Measurements from ENCODE around the gene CPEB1.

The CPEB1 gene

GRCh38 chr15:82558502-82558901, 88.7 kb downstream of the CPEB1 start:
- H3K9me3 ChIP-seq (ENCODE audit: control insufficient read depth in 1 of 2, low read length in 2 of 2): no peaks in the 10 kb centered on the region
- H3K36me3 ChIP-seq (ENCODE audit: control insufficient read depth in 1 of 2, insufficient read depth in 2 of 2, low read length in 2 of 2): peaks cover 0 to 9% of the 10 kb centered on the region in 2 donors
- no peak overlapping the region for H3K27ac ChIP-seq (ENCODE audit: low read length)
- no peak overlapping the region for H3K4me3 ChIP-seq (ENCODE audit: low read depth in 1 of 2, low read length in 2 of 2)
- H3K27me3 ChIP-seq (ENCODE audit: low read depth, low read length): no peaks in the 10 kb centered on the region
- no peaks in the 10 kb centered on the region for H3K4me1 ChIP-seq (ENCODE audit: control insufficient read depth in 1 of 2, insufficient read depth in 2 of 2, low read length in 2 of 2)

- Histone ChIP-seq H3K27me3 (ENCODE audit: low read depth, low read length) (no peaks in the 10 kb centered on the region), H3K27ac (ENCODE audit: low read length) (no peak overlapping the region), H3K36me3 (ENCODE audit: control insufficient read depth in 1 of 2, insufficient read depth in 2 of 2, low read length in 2 of 2) (peaks cover 0 to 27% of the 10 kb centered on the region in 2 donors), H3K4me3 (ENCODE audit: low read depth in 1 of 2, low read length in 2 of 2) (no peak overlapping the region), H3K9me3 (ENCODE audit: control insufficient read depth in 1 of 2, low read length in 2 of 2) (no peaks in the 10 kb centered on the region), H3K4me1 (ENCODE audit: control insufficient read depth in 1 of 2, insufficient read depth in 2 of 2, low read length in 2 of 2) (no peaks in the 10 kb centered on the region)
Measured at GRCh38 chr15:82556315-82557035, 90.7 kb downstream of the CPEB1 start.

- Histone ChIP-seq H3K4me1 (ENCODE audit: control insufficient read depth in 1 of 2, insufficient read depth in 2 of 2, low read length in 2 of 2) (no peaks in the 10 kb centered on the region), H3K9me3 (ENCODE audit: control insufficient read depth in 1 of 2, low read length in 2 of 2) (no peaks in the 10 kb centered on the region), H3K27ac (ENCODE audit: low read length) (no peak overlapping the region)
Measured at GRCh38 chr15:82554849-82555248, 92.3 kb downstream of the CPEB1 start.

GRCh38 chr15:82554351-82554750, 92.8 kb downstream of the CPEB1 start:
- no peaks in the 10 kb centered on the region for H3K9me3 ChIP-seq (ENCODE audit: control insufficient read depth in 1 of 2, low read length in 2 of 2)
- H3K4me1 ChIP-seq (ENCODE audit: control insufficient read depth in 1 of 2, insufficient read depth in 2 of 2, low read length in 2 of 2): no peaks in the 10 kb centered on the region
- no peaks in the 10 kb centered on the region for H3K27me3 ChIP-seq (ENCODE audit: low read depth, low read length)
- H3K36me3 ChIP-seq (ENCODE audit: control insufficient read depth in 1 of 2, insufficient read depth in 2 of 2, low read length in 2 of 2): peaks cover 0 to 44% of the 10 kb centered on the region in 2 donors
- H3K27ac ChIP-seq (ENCODE audit: low read length): no peak overlapping the region
- H3K4me3 ChIP-seq (ENCODE audit: low read depth in 1 of 2, low read length in 2 of 2): no peak overlapping the region

More at GRCh38 chr15:82554849-82555248, 92.3 kb downstream of the CPEB1 start:
- H3K36me3 ChIP-seq (ENCODE audit: control insufficient read depth in 1 of 2, insufficient read depth in 2 of 2, low read length in 2 of 2): peaks cover 0 to 39% of the 10 kb centered on the region in 2 donors
- H3K27me3 ChIP-seq (ENCODE audit: low read depth, low read length): no peaks in the 10 kb centered on the region
- H3K4me3 ChIP-seq (ENCODE audit: low read depth in 1 of 2, low read length in 2 of 2): no peak overlapping the region

- no peaks in the 10 kb centered on the region for H3K4me1 ChIP-seq (ENCODE audit: control insufficient read depth in 1 of 2, insufficient read depth in 2 of 2, low read length in 2 of 2)
- H3K36me3 ChIP-seq (ENCODE audit: control insufficient read depth in 1 of 2, insufficient read depth in 2 of 2, low read length in 2 of 2): peaks cover 0 to 48% of the 10 kb centered on the region in 2 donors
- H3K27me3 ChIP-seq (ENCODE audit: low read depth, low read length): no peaks in the 10 kb centered on the region
- H3K4me3 ChIP-seq (ENCODE audit: low read depth in 1 of 2, low read length in 2 of 2): no peak overlapping the region
- no peak overlapping the region for H3K27ac ChIP-seq (ENCODE audit: low read length)
- H3K9me3 ChIP-seq (ENCODE audit: control insufficient read depth in 1 of 2, low read length in 2 of 2): no peaks in the 10 kb centered on the region
Measured at GRCh38 chr15:82553846-82554245, 93.3 kb downstream of the CPEB1 start.

- Histone ChIP-seq H3K36me3 (ENCODE audit: control insufficient read depth in 1 of 2, insufficient read depth in 2 of 2, low read length in 2 of 2) (peaks cover 0 to 48% of the 10 kb centered on the region in 2 donors), H3K4me3 (ENCODE audit: low read depth in 1 of 2, low read length in 2 of 2) (no peak overlapping the region), H3K27ac (ENCODE audit: low read length) (no peak overlapping the region), H3K27me3 (ENCODE audit: low read depth, low read length) (no peaks in the 10 kb centered on the region), H3K9me3 (ENCODE audit: control insufficient read depth in 1 of 2, low read length in 2 of 2) (no peaks in the 10 kb centered on the region), H3K4me1 (ENCODE audit: control insufficient read depth in 1 of 2, insufficient read depth in 2 of 2, low read length in 2 of 2) (no peaks in the 10 kb centered on the region)
Measured at GRCh38 chr15:82552861-82553260, 94.3 kb downstream of the CPEB1 start.

GRCh38 chr15:82551646-82552247, 95.4 kb downstream of the CPEB1 start:
- Histone ChIP-seq H3K9me3 (ENCODE audit: control insufficient read depth in 1 of 2, low read length in 2 of 2) (no peaks in the 10 kb centered on the region), H3K36me3 (ENCODE audit: control insufficient read depth in 1 of 2, insufficient read depth in 2 of 2, low read length in 2 of 2) (peaks cover 0 to 51% of the 10 kb centered on the region in 2 donors), H3K4me3 (ENCODE audit: low read depth in 1 of 2, low read length in 2 of 2) (no peak overlapping the region), H3K27ac (ENCODE audit: low read length) (no peak overlapping the region), H3K27me3 (ENCODE audit: low read depth, low read length) (no peaks in the 10 kb centered on the region), H3K4me1 (ENCODE audit: control insufficient read depth in 1 of 2, insufficient read depth in 2 of 2, low read length in 2 of 2) (no peaks in the 10 kb centered on the region)

- H3K27ac ChIP-seq (ENCODE audit: low read length): no peak overlapping the region
- H3K9me3 ChIP-seq (ENCODE audit: control insufficient read depth in 1 of 2, low read length in 2 of 2): no peaks in the 10 kb centered on the region
- H3K27me3 ChIP-seq (ENCODE audit: low read depth, low read length): no peaks in the 10 kb centered on the region
- H3K4me1 ChIP-seq (ENCODE audit: control insufficient read depth in 1 of 2, insufficient read depth in 2 of 2, low read length in 2 of 2): no peaks in the 10 kb centered on the region
- H3K36me3 ChIP-seq (ENCODE audit: control insufficient read depth in 1 of 2, insufficient read depth in 2 of 2, low read length in 2 of 2): peaks cover 0 to 52% of the 10 kb centered on the region in 2 donors
- no peak overlapping the region for H3K4me3 ChIP-seq (ENCODE audit: low read depth in 1 of 2, low read length in 2 of 2)
Measured at GRCh38 chr15:82549199-82549665, 97.9 kb downstream of the CPEB1 start.

- H3K9me3 ChIP-seq (ENCODE audit: control insufficient read depth in 1 of 2, low read length in 2 of 2): no peaks in the 10 kb centered on the region
- no peaks in the 10 kb centered on the region for H3K27me3 ChIP-seq (ENCODE audit: low read depth, low read length)
- H3K4me3 ChIP-seq (ENCODE audit: low read depth in 1 of 2, low read length in 2 of 2): no peak overlapping the region
- H3K4me1 ChIP-seq (ENCODE audit: control insufficient read depth in 1 of 2, insufficient read depth in 2 of 2, low read length in 2 of 2): no peaks in the 10 kb centered on the region
- H3K36me3 ChIP-seq (ENCODE audit: control insufficient read depth in 1 of 2, insufficient read depth in 2 of 2, low read length in 2 of 2): peaks cover 0 to 50% of the 10 kb centered on the region in 2 donors
- H3K27ac ChIP-seq (ENCODE audit: low read length): no peak overlapping the region
Measured at GRCh38 chr15:82548700-82549099, 98.5 kb downstream of the CPEB1 start.

- no peaks in the 10 kb centered on the region for H3K9me3 ChIP-seq (ENCODE audit: control insufficient read depth in 1 of 2, low read length in 2 of 2)
- H3K27me3 ChIP-seq (ENCODE audit: low read depth, low read length): no peaks in the 10 kb centered on the region
- no peak overlapping the region for H3K4me3 ChIP-seq (ENCODE audit: low read depth in 1 of 2, low read length in 2 of 2)
- H3K4me1 ChIP-seq (ENCODE audit: control insufficient read depth in 1 of 2, insufficient read depth in 2 of 2, low read length in 2 of 2): peaks cover 0 to 4% of the 10 kb centered on the region in 2 donors
- H3K36me3 ChIP-seq (ENCODE audit: control insufficient read depth in 1 of 2, insufficient read depth in 2 of 2, low read length in 2 of 2): peaks cover 0 to 24% of the 10 kb centered on the region in 2 donors
- H3K27ac ChIP-seq (ENCODE audit: low read length): no peak overlapping the region
Measured at GRCh38 chr15:82545478-82545877, 101.7 kb downstream of the CPEB1 start.

- Histone ChIP-seq H3K4me1 (ENCODE audit: control insufficient read depth in 1 of 2, insufficient read depth in 2 of 2, low read length in 2 of 2) (peaks cover 0 to 4% of the 10 kb centered on the region in 2 donors), H3K9me3 (ENCODE audit: control insufficient read depth in 1 of 2, low read length in 2 of 2) (no peaks in the 10 kb centered on the region), H3K4me3 (ENCODE audit: low read depth in 1 of 2, low read length in 2 of 2) (no peak overlapping the region), H3K27me3 (ENCODE audit: low read depth, low read length) (no peaks in the 10 kb centered on the region), H3K36me3 (ENCODE audit: control insufficient read depth in 1 of 2, insufficient read depth in 2 of 2, low read length in 2 of 2) (peaks cover 0 to 20% of the 10 kb centered on the region in 2 donors), H3K27ac (ENCODE audit: low read length) (no peak overlapping the region)
Measured at GRCh38 chr15:82545002-82545401, 102.2 kb downstream of the CPEB1 start.
